Nephron progenitor cell (in vitro differentiated cells): ENCODE results near the gene LRRN2.

Experiments used
- DNase-seq: peaks from one replicate; pipeline ENCODE4 v3.0.0; 2021
- H3K27ac Mint-ChIP-seq: 2 replicates; pipeline ENCODE4 v1.8.0; 2021; ENCODE audit warnings: mild to moderate bottlenecking, moderate library complexity, mixed read lengths
- H3K27me3 Mint-ChIP-seq: 2 replicates; pipeline ENCODE4 v1.8.0; 2021; ENCODE audit warnings: mild to moderate bottlenecking, low read depth, mixed read lengths; ENCODE audit not compliant: poor library complexity
- H3K36me3 Mint-ChIP-seq: 2 replicates; pipeline ENCODE4 v1.8.0; 2021; ENCODE audit warnings: low read depth, mixed read lengths
- H3K4me1 Mint-ChIP-seq: 2 replicates; pipeline ENCODE4 v1.8.0; 2021; ENCODE audit warnings: mixed read lengths
- H3K4me3 Mint-ChIP-seq: 2 replicates; pipeline ENCODE4 v1.8.0; 2021; ENCODE audit warnings: mild to moderate bottlenecking, moderate library complexity, mixed read lengths
- H3K9me3 Mint-ChIP-seq: 2 replicates; pipeline ENCODE4 v1.8.0; 2021; ENCODE audit warnings: mild to moderate bottlenecking, moderate library complexity, mixed read lengths
- TF ChIP-seq, protein P1 (sequence below): fragments of 200-600 bp; sonication (generic); IDR thresholded peaks from 2 replicates; pipeline ENCODE4 v1.5.0; 2021; ENCODE audit warnings: antibody characterized with exemption

The LRRN2 gene

GRCh38 chr1:204701229-204701628 lies 15.7 kb upstream of the LRRN2 start:
- no peaks in the 10 kb centered on the region for H3K9me3 Mint-ChIP-seq
- no peak overlapping the region for H3K27ac Mint-ChIP-seq
- TF ChIP-seq, protein P1, sequence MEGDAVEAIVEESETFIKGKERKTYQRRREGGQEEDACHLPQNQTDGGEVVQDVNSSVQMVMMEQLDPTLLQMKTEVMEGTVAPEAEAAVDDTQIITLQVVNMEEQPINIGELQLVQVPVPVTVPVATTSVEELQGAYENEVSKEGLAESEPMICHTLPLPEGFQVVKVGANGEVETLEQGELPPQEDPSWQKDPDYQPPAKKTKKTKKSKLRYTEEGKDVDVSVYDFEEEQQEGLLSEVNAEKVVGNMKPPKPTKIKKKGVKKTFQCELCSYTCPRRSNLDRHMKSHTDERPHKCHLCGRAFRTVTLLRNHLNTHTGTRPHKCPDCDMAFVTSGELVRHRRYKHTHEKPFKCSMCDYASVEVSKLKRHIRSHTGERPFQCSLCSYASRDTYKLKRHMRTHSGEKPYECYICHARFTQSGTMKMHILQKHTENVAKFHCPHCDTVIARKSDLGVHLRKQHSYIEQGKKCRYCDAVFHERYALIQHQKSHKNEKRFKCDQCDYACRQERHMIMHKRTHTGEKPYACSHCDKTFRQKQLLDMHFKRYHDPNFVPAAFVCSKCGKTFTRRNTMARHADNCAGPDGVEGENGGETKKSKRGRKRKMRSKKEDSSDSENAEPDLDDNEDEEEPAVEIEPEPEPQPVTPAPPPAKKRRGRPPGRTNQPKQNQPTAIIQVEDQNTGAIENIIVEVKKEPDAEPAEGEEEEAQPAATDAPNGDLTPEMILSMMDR: no peak
- peaks cover 11% of the 10 kb centered on the region for H3K27me3 Mint-ChIP-seq
- no peak overlapping the region for H3K4me3 Mint-ChIP-seq
- H3K4me1 Mint-ChIP-seq: peaks cover 30% of the 10 kb centered on the region
- DNase-seq: no peak
- H3K36me3 Mint-ChIP-seq: no peaks in the 10 kb centered on the region

- H3K4me3 Mint-ChIP-seq: no peak overlapping the region
- H3K4me1 Mint-ChIP-seq: peaks cover 20% of the 10 kb centered on the region
- no peak for DNase-seq
- no peak overlapping the region for H3K27ac Mint-ChIP-seq
- H3K27me3 Mint-ChIP-seq: peaks cover 21% of the 10 kb centered on the region
- no peaks in the 10 kb centered on the region for H3K9me3 Mint-ChIP-seq
- H3K36me3 Mint-ChIP-seq: no peaks in the 10 kb centered on the region
- TF ChIP-seq, protein P1: no peak
Measured at GRCh38 chr1:204697893-204698292, 12.4 kb upstream of the LRRN2 start.

- TF ChIP-seq, protein P1: no peak
- Mint-ChIP-seq H3K27ac (no peak overlapping the region), H3K4me1 (peaks cover 16% of the 10 kb centered on the region), H3K4me3 (no peak overlapping the region), H3K36me3 (no peaks in the 10 kb centered on the region), H3K27me3 (peaks cover 27% of the 10 kb centered on the region), H3K9me3 (no peaks in the 10 kb centered on the region)
- DNase-seq: no peak
Measured at GRCh38 chr1:204696606-204697005, 11.1 kb upstream of the LRRN2 start.

- Mint-ChIP-seq H3K9me3 (no peaks in the 10 kb centered on the region), H3K4me3 (no peak overlapping the region), H3K36me3 (no peaks in the 10 kb centered on the region), H3K27me3 (peaks cover 23% of the 10 kb centered on the region), H3K27ac (no peak overlapping the region), H3K4me1 (peaks cover 15% of the 10 kb centered on the region)
- DNase-seq: no peak
- TF ChIP-seq, protein P1: no peak
Measured at GRCh38 chr1:204695692-204696091, 10.2 kb upstream of the LRRN2 start.

- TF ChIP-seq, protein P1: no peak
- peaks cover 38% of the 10 kb centered on the region for H3K27me3 Mint-ChIP-seq
- H3K27ac Mint-ChIP-seq: peak overlapping the region; percentile 71
- H3K4me3 Mint-ChIP-seq: no peak overlapping the region
- no peaks in the 10 kb centered on the region for H3K9me3 Mint-ChIP-seq
- DNase-seq: no peak
- peaks cover 15% of the 10 kb centered on the region for H3K4me1 Mint-ChIP-seq
- H3K36me3 Mint-ChIP-seq: no peaks in the 10 kb centered on the region
Measured at GRCh38 chr1:204694145-204694544, 8.6 kb upstream of the LRRN2 start.

DNA sequence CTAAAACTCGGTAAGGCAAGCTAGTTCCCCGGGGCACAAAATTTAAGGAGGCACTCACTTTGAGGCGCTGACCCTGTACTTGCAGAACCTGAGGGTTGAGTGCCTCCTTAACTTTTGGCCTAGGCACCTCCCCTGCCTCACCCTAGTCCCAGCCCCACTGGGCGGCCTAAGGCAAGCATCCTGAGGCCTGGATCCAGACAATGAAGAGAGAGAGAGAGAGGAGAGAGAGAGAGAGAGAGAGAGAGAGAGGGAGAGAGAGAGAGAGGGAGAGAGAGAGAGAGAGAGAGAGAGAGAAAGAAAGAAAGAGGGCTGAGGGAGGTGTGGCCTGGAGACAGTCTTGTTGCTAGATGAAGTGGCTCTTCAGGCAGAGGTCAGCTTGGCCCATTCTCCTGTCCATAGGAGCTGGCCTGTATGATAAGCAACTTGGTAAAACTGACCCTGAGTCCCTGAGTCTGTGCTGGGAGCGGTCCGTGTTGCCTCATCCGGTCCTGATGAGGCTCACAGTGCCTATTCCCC lies 7.4 kb upstream of the LRRN2 start:
- TF ChIP-seq, protein P1: no peak
- no peak for DNase-seq
- H3K9me3 Mint-ChIP-seq: no peaks in the 10 kb centered on the region
- H3K27ac Mint-ChIP-seq: no peak overlapping the region
- no peak overlapping the region for H3K4me3 Mint-ChIP-seq
- H3K36me3 Mint-ChIP-seq: no peaks in the 10 kb centered on the region
- peaks cover 15% of the 10 kb centered on the region for H3K4me1 Mint-ChIP-seq
- peaks cover 47% of the 10 kb centered on the region for H3K27me3 Mint-ChIP-seq
